HG02763 (cell line): Measurements from ENCODE around the gene TXNDC17.
"Not testable (repeated sequence)": the region's sequence is repeated elsewhere in the genome, so short reads cannot be mapped to it uniquely, and the experiment has no call there.

Source experiments
- ATAC-seq: cut with Tn5 transposase; IDR thresholded peaks from one replicate; pipeline ENCODE4 v1.9.1; 2021; ENCODE audit warnings: mild to moderate bottlenecking, moderate library complexity; ENCODE audit not compliant: unreplicated experiment

The TXNDC17 gene

GRCh38 chr17:6660101-6660500 lies 19.2 kb downstream of the TXNDC17 start:
- ATAC-seq = no peak

GRCh38 chr17:6660805-6661463 lies 20.1 kb downstream of the TXNDC17 start:
- ATAC-seq = peak; percentile 65

DNA sequence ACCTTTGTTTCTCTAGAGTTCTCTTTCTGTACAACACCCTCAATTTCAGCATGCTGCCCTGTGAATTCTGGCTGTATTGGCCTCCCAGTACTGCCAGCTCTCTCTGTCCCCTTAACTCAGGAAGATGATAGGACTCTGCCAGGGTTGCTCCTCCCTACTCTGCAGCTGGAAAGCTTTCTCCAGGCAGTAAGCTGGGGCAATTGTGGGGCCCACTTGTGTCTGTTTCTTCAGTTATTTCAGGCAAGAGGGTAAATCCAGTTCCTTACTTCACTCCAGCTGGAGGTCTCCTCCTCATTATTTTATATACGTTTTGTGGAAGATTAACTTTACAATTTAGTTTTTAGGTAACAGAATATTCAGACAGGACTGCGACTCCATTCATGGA lies 20.6 kb downstream of the TXNDC17 start:
- no peak for ATAC-seq

DNA sequence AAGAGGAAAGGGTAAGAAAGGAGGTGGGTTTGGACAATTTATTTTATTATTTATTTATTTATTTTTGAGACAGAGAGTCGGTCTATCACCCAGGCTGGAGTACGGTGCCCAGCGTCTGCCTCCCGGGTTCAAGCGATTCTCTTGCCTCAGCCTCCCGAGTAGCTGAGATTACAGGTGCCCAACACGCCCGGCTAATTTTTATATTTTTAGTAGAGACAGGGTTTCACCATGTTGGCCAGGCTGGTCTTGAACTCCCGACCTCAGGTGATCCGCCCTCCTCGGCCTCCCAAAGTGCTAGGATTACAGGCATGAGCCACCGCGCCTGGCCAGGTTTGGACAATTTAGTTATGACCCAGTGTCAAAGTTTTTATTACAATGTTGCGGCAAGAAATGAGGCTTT lies 22.3 kb downstream of the TXNDC17 start:
- ATAC-seq = not testable (repeated sequence)

GRCh38 chr17:6666077-6666521 lies 25.2 kb downstream of the TXNDC17 start:
- ATAC-seq = no peak

GRCh38 chr17:6666557-6666956 lies 25.7 kb downstream of the TXNDC17 start:
- no peak for ATAC-seq

DNA sequence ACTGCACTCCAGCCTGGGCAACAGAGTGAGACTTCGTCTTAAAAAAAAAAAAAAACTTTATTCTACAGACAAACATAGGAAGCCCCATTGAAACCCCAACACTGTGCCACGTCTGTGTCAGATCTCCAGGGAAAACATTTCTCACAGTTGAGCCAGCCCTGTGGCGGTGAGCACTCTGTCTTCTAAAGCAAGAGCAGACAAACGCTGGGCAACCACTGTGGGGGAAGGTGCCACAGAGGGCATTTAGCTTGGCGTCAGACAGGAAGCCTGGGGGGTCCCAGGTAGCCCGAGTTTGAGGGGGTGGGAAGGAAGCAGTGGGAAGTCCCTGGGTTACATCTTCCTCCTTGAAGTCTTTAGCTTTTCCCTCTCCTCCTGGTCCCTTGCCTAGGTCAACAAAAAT lies 26.7 kb downstream of the TXNDC17 start:
- ATAC-seq = no peak

- no peak for ATAC-seq
Observed at GRCh38 chr17:6668219-6668618, 27.4 kb downstream of the TXNDC17 start.

DNA sequence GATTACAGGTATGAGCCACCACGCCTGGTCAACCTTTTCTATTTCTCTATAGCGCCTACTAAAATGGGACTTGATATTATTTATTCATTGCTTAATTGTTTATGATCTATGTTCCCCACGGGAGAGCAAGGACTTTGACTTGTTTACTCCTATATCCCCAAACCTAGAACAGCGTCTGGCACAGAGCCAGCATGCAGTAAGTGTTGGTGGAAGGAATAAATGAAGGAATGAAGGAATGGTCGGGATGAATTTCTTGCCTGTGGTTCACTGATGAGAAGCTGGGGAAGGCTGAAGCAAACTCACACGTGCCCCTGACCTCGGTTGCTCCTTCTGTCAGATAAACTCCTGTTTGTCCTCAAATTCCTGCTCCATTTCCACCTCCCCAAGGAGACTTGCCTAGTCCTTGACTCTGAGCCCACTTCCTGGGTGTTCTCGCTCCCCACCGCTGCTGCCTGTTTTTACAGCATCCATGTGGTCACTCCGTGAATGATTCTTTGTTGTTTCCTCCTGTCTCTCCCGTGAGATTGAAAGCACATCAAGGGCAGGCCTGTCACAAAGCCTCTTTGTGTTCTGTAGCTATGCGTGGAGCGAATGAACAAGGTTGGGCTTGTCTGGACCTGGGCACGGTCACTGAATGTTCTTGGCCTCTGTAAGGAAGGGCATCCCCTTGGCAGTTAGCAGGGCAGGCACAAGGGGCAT lies 28.0 kb downstream of the TXNDC17 start:
- ATAC-seq = no peak

DNA sequence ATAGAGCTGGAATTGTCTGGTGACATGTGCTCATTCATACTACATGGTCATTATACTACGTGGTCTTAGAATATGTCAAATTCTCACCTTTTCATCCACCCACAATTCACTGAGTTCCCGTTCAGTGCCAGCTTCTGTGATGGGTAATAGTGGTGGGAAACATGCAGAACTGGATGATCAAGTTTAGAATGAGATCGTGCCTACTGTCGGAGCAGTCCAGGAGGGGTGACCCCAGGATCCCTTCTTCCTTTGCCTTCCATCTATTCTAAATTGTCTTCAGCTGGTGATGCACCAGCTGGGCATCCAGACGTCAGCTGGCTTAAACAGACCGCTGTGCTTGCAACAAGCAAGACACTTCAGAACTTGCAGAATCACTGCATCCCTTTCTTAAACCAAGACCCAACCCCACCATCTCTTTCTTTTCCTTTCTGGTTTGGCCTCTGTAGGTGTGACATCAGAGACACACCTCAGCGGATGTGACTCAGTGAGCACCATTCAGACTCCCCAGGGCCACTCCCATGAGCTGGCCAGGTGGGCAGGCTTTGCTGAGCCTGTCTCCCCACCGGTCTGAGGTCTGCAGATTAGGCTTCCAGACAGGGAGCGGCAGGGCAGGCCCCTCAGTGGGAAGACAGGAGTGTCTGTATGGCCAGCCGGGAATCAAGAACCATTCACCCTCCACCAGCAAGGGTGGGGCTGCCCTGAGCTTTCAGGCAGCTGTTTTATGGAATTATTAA lies 28.8 kb downstream of the TXNDC17 start:
- ATAC-seq = no peak

GRCh38 chr17:6670571-6670970 lies 29.7 kb downstream of the TXNDC17 start:
- no peak for ATAC-seq

- ATAC-seq = no peak
Observed at GRCh38 chr17:6670999-6671398, 30.1 kb downstream of the TXNDC17 start.

DNA sequence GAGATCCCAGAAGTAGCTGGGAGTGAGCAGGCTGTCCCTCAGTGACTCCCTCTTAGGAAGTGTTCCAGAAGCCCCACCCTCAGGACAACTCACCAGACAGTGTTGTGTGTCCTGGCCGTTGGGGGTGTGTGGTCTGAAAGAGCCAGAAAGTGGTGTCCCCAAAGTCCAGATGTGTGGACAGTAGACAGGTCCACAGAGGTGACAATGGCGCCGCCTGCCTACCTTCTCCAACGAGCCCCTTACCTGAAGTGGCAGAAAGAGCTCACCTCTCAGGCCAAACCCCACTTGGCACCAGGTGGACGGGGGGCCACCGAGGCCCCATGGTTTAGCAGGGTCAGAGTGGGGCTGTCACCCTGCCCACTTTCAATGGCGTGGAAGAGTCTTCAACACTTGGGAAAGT lies 30.6 kb downstream of the TXNDC17 start:
- ATAC-seq = no peak

- ATAC-seq = no peak
Observed at GRCh38 chr17:6674586-6674985, 33.7 kb downstream of the TXNDC17 start.

- ATAC-seq = no peak
Observed at GRCh38 chr17:6675201-6675825, 34.5 kb downstream of the TXNDC17 start.

DNA sequence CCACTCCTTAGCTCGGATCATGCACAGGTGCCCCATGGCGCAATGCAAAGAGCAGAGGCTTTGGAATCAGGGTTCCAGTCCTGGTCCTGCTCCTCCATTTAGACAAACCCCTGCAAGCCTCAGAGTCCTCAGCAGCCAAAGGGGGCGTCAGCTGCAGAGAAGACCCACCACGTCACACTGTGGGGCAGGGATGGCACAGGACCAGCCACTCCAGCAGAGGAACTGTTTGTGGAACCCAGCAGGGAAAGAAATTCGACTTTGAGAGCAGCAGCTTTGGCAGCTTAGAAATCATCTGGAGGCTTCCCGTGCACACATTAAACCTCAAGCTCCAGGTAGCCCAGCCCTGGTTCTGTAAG lies 35.9 kb downstream of the TXNDC17 start:
- ATAC-seq = no peak

DNA sequence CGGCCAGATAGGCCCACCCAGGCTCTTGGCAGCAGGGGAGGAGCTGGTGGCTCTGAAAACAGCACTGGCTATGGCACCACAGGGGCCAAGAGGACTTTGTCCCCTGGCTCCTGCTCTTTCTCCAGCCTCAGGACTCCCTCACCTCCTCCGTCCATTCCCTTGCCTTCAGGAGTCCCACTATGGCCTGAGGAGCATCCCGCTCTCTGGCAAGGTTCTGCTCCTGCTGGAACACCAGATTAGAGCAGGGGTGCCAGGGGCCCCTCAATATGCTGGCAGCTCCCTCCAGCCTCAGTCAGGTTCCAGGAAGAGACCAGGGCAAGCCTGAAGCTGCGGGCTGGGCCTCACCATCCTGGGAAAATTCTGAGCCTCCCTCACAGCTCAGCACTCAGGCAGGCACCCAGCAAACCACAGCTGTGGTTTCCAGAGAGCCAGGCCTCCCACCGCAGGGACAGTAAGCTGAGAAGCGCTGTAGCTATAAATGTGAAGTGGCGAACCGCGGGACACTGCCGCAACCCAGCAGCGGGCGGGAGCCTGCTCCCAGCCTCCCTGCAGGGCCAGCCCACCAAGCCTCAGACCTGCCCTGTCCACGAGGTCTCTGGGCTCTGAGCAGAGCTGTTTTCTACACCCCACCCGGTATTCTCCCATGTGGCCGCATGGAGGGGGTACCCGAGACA lies 36.4 kb downstream of the TXNDC17 start:
- no peak for ATAC-seq

- ATAC-seq = no peak
Observed at GRCh38 chr17:6677946-6678345, 37.1 kb downstream of the TXNDC17 start.

- ATAC-seq = no peak
Observed at GRCh38 chr17:6679241-6679640, 38.4 kb downstream of the TXNDC17 start.

- ATAC-seq = no peak
Observed at GRCh38 chr17:6681176-6681575, 40.3 kb downstream of the TXNDC17 start.

GRCh38 chr17:6681671-6682070 lies 40.8 kb downstream of the TXNDC17 start:
- no peak for ATAC-seq
